Measurements from ENCODE around the gene IL17RA. TPM values are rescaled to one million over a fixed set of nuclear protein-coding genes. Genes with fewer than 3 reads are reported as not detected.

IL17RA gene
- total and polyA plus RNA-seq, 4 donors, result 3.1 to 9.0 (median 4.4) TPM

DNA sequence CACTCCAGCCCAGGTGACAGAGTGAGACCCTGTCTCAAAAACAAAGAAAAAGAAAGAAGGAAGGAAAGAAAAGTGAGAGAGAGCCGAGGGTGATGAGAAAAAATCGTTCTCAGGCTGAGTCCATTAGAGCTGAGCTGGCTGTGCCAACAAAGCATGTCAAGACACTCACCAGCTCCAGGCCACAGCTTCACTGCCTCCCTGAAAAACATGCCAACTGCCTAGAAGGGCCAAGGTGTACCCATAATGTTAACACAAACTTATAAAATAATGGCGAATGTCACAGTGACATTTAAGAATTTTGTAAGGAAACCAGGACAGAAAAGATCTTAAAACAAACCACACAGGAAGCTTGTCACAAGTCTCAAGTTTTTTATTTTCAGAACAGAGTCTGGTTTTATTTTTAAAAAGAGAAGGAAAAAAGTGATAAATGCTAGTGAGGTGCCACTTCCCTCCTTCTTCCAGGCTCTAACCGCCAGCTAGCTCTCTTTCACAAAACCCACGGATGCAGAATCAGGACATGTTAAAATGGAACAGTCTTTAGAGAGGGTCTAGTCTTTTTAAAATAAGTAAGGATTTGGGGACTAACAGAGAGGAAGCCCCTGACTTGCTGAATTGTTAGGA is 31.3 kb downstream of the IL17RA start:
- H3K27ac ChIP-seq (ENCODE audit: low read depth in 1 of 2, low read length in 2 of 2), result no peak overlapping the region

More for the DNA sequence above, 31.3 kb downstream of the IL17RA start:
- H3K27me3 ChIP-seq (ENCODE audit: control insufficient read depth in 4 of 4, insufficient read depth in 4 of 4, low read length in 3 of 4), result no peaks in the 10 kb centered on the region
- no peak overlapping the region for H3K9ac ChIP-seq (ENCODE audit: low read depth in 1 of 2, low read length in 2 of 2)
- no peak overlapping the region for H3K4me3 ChIP-seq (ENCODE audit: low read depth in 1 of 3, low read length in 3 of 3)
- no peak for TF ChIP-seq JUND (IDR thresholded peaks at IDR 0.05)
- no peak for TF ChIP-seq EGR1 (IDR thresholded peaks at IDR 0.05; ENCODE audit: low read depth in 2 of 2)
- TF ChIP-seq, protein P1, sequence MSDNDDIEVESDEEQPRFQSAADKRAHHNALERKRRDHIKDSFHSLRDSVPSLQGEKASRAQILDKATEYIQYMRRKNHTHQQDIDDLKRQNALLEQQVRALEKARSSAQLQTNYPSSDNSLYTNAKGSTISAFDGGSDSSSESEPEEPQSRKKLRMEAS (IDR thresholded peaks at IDR 0.05), result no peak
- no peak for TF ChIP-seq REST (IDR thresholded peaks at IDR 0.05)
- TF ChIP-seq YY1 (IDR thresholded peaks at IDR 0.05), result no peak
- TF ChIP-seq CTCF (IDR thresholded peaks at IDR 0.05; ENCODE audit: low read depth, low read length, missing input control), result no peak
- TF ChIP-seq FOXA1 (IDR thresholded peaks at IDR 0.05), result no peak
- TF ChIP-seq TAF1 (conservative IDR thresholded peaks at IDR 0.05), result no peak
- no peak for TF ChIP-seq HNF4A (conservative IDR thresholded peaks at IDR 0.05)
- no peak for TF ChIP-seq GABPA (IDR thresholded peaks at IDR 0.05 in 1 of 2, conservative IDR thresholded peaks at IDR 0.05 in 1 of 2)
- no peak for TF ChIP-seq FOXA2 (IDR thresholded peaks at IDR 0.05)
- no peak for TF ChIP-seq NR2F2 (IDR thresholded peaks at IDR 0.05)
- no peak for TF ChIP-seq SP1 (IDR thresholded peaks at IDR 0.05)
- TF ChIP-seq ATF3 (IDR thresholded peaks at IDR 0.05), result no peak
- no peak for TF ChIP-seq RXRA (IDR thresholded peaks at IDR 0.05)
- 66% methylated on average over 5 of the region's 5 CpGs for WGBS
- H3K9me3 ChIP-seq (ENCODE audit: control insufficient read depth in 4 of 4, low read length in 3 of 4), result no peaks in the 10 kb centered on the region
- H3K36me3 ChIP-seq (ENCODE audit: control insufficient read depth in 4 of 4, insufficient read depth in 3 of 4, low read depth in 1 of 4, low read length in 3 of 4), result no peaks in the 10 kb centered on the region
- H3K4me1 ChIP-seq (ENCODE audit: control insufficient read depth in 4 of 4, insufficient read depth in 4 of 4, low read length in 3 of 4), result peaks cover 4 to 16% (median 7%) of the 10 kb centered on the region in 4 donors
- no peak for DNase-seq (ENCODE audit: low spot score)
